Measurements from ENCODE around the gene ARFIP2.

Gene ARFIP2

GRCh38 chr11:6443269-6444003, 37.7 kb downstream of the ARFIP2 start:
- DNase-seq (ENCODE audit: low read depth in 4 of 4, low spot score in 1 of 4): peak; percentile 16 to 36 (median 30)

- no peak for DNase-seq (ENCODE audit: low read depth in 4 of 4, low spot score in 1 of 4)
These were observed 38.7 kb downstream of the ARFIP2 start for GRCh38 chr11:6442441-6442840.

GRCh38 chr11:6440906-6441358, 40.2 kb downstream of the ARFIP2 start, which contains the start of gene HPX:
Gene HPX (minus strand): TSS chr11:6440987. CDS start chr11:6440963, 24 bp downstream.
- no peak for DNase-seq (ENCODE audit: low read depth in 4 of 4, low spot score in 1 of 4)

GRCh38 chr11:6438979-6439571, 42.1 kb downstream of the ARFIP2 start:
- DNase-seq (ENCODE audit: low read depth in 4 of 4, low spot score in 1 of 4): no peak

GRCh38 chr11:6437993-6438392, 43.1 kb downstream of the ARFIP2 start:
- no peak for DNase-seq (ENCODE audit: low read depth in 4 of 4, low spot score in 1 of 4)

GRCh38 chr11:6437423-6437822, 43.7 kb downstream of the ARFIP2 start:
- DNase-seq (ENCODE audit: low read depth in 4 of 4, low spot score in 1 of 4): no peak

- no peak for DNase-seq (ENCODE audit: low read depth in 4 of 4, low spot score in 1 of 4)
These were observed 47.0 kb downstream of the ARFIP2 start for GRCh38 chr11:6433998-6434660.

- DNase-seq (ENCODE audit: low read depth in 4 of 4, low spot score in 1 of 4): no peak
These were observed 49.3 kb downstream of the ARFIP2 start for GRCh38 chr11:6431861-6432260.

- DNase-seq (ENCODE audit: low read depth in 4 of 4, low spot score in 1 of 4): no peak
These were observed 53.6 kb downstream of the ARFIP2 start for GRCh38 chr11:6427516-6427915.
